CD4-positive, alpha-beta T cell treated with Interleukin-6 at 100 ng/mL for 8 hours (primary cell): ENCODE data around the gene IGFBP1.
"Not testable (repeated sequence)": the region's sequence is repeated elsewhere in the genome, so short reads cannot be mapped to it uniquely, and the experiment has no call there.

Experiments used
- DNase-seq: peaks from one replicate; pipeline ENCODE4 v3.0.0-alpha.2; 2020; ENCODE audit warnings: mixed read lengths, low spot score

Gene IGFBP1

GRCh38 chr7:45888185-45888992, at the start of gene IGFBP1:
IGFBP1 (plus strand) TSS chr7:45888488; CDS start chr7:45888653, 165 bp downstream.
- no peak for DNase-seq

GRCh38 chr7:45838852-45839251, 49.4 kb upstream of the IGFBP1 start:
- DNase-seq, result not testable (repeated sequence)

- not testable (repeated sequence) for DNase-seq
Observed at GRCh38 chr7:45841926-45842717, 46.2 kb upstream of the IGFBP1 start.

- not testable (repeated sequence) for DNase-seq
Observed at GRCh38 chr7:45846536-45846935, 41.8 kb upstream of the IGFBP1 start.

- DNase-seq, result not testable (repeated sequence)
Observed at GRCh38 chr7:45848734-45849133, 39.6 kb upstream of the IGFBP1 start.

- DNase-seq, result not testable (repeated sequence)
Observed at GRCh38 chr7:45852984-45853383, 35.3 kb upstream of the IGFBP1 start.

- not testable (repeated sequence) for DNase-seq
Observed at GRCh38 chr7:45853491-45853890, 34.8 kb upstream of the IGFBP1 start.

- DNase-seq, result not testable (repeated sequence)
Observed at GRCh38 chr7:45855680-45856079, 32.6 kb upstream of the IGFBP1 start.

GRCh38 chr7:45856888-45857287, 31.4 kb upstream of the IGFBP1 start:
- DNase-seq, result not testable (repeated sequence)

- DNase-seq, result no peak
Observed at GRCh38 chr7:45863715-45864114, 24.6 kb upstream of the IGFBP1 start.

GRCh38 chr7:45865594-45866410, 22.5 kb upstream of the IGFBP1 start:
- DNase-seq, result no peak

- DNase-seq, result no peak
Observed at GRCh38 chr7:45867471-45867870, 20.8 kb upstream of the IGFBP1 start.

GRCh38 chr7:45869426-45869825, 18.9 kb upstream of the IGFBP1 start:
- DNase-seq, result no peak

GRCh38 chr7:45872116-45873034, 15.9 kb upstream of the IGFBP1 start:
- DNase-seq, result no peak

- DNase-seq, result no peak
Observed at GRCh38 chr7:45873035-45873354, 15.3 kb upstream of the IGFBP1 start, which contains the start of gene CCDC201. CCDC201 (minus strand) TSS chr7:45873082; CDS start chr7:45873007, 75 bp downstream.

- no peak for DNase-seq
Observed at GRCh38 chr7:45873355-45873754, 14.9 kb upstream of the IGFBP1 start.

GRCh38 chr7:45874408-45875131, 13.7 kb upstream of the IGFBP1 start:
- no peak for DNase-seq

- no peak for DNase-seq
Observed at GRCh38 chr7:45876519-45876918, 11.8 kb upstream of the IGFBP1 start.

- no peak for DNase-seq
Observed at GRCh38 chr7:45878457-45879144, 9.7 kb upstream of the IGFBP1 start.

GRCh38 chr7:45880433-45880860, 7.8 kb upstream of the IGFBP1 start:
- no peak for DNase-seq
